Measurements from ENCODE around the gene JPH4. TPM values are rescaled to one million over a fixed set of nuclear protein-coding genes. Genes with fewer than 3 reads are reported as not detected.

JPH4 gene
- total and polyA plus RNA-seq, 12 donors = 0.06 to 0.38 (median 0.15) TPM; not detected in 1

GRCh38 chr14:23603103-23603502, 24.5 kb upstream of the JPH4 start:
- Histone ChIP-seq H3K4me1 (peaks cover 0 to 25% (median 0%) of the 10 kb centered on the region in 9 donors), H3K27me3 (no peaks in the 10 kb centered on the region), H3K9me3 (peaks cover 0 to 7% (median 0%) of the 10 kb centered on the region in 11 donors), H3K27ac (no peak overlapping the region), H3K4me3 (no peak overlapping the region), H3K36me3 (no peaks in the 10 kb centered on the region)
- TF ChIP-seq, protein P1, sequence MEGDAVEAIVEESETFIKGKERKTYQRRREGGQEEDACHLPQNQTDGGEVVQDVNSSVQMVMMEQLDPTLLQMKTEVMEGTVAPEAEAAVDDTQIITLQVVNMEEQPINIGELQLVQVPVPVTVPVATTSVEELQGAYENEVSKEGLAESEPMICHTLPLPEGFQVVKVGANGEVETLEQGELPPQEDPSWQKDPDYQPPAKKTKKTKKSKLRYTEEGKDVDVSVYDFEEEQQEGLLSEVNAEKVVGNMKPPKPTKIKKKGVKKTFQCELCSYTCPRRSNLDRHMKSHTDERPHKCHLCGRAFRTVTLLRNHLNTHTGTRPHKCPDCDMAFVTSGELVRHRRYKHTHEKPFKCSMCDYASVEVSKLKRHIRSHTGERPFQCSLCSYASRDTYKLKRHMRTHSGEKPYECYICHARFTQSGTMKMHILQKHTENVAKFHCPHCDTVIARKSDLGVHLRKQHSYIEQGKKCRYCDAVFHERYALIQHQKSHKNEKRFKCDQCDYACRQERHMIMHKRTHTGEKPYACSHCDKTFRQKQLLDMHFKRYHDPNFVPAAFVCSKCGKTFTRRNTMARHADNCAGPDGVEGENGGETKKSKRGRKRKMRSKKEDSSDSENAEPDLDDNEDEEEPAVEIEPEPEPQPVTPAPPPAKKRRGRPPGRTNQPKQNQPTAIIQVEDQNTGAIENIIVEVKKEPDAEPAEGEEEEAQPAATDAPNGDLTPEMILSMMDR (IDR thresholded peaks at IDR 0.05) = no peak
- DNase-seq = no peak
- WGBS, 2 donors = 81 to 87% methylated on average over 2 of the region's 2 CpGs
- intact Hi-C loops (cut with DNase I) = no loop called here
- ATAC-seq = peak in 1 of 8 donors; percentile 13

DNA sequence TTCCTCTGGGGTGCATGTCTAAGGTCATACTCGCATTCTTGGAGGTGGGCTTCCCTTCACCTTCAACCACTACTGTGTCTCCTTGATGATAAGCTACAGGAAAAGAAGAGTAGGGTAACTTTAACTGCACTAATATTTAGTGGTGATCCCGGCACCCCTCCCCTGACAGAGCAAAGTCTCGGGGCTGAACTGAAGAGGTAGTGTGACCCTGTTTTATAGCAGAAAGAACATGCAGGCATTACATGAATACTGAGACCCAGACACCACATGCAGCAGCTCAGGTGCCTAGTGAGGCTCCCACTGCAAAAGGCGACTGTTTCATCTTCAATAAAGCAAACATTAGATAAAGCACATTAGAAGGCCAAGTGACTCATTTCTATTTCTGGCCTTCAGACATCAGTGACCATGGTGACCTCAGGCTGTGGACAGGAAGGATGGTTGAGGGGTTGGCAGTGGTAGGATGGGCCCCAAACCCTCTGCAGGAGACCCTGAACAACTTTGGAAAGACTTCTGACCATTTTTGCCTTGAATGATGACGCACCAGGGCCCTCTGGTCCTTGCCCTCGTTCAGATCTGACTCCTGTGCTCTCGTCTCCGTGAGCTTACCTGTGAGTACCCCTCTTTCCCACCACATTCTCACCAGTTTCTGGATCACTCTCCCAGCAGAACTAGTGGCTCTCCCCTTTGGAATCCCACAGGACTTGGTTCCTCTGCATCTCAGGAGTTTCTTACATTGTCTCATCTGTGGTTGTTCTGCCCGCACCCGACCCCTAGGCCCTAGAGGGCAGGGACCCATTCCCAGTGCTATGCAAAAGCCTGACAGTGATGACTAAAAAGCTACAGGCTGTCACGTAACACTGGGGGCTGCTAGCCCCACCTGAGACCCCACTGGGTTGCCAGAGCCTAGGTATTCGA, 23.8 kb upstream of the JPH4 start:
- ATAC-seq = peak; percentile 38 to 86 (median 72)
- Histone ChIP-seq H3K27me3 (no peaks in the 10 kb centered on the region), H3K27ac (no peak overlapping the region), H3K9me3 (peaks cover 0 to 7% (median 0%) of the 10 kb centered on the region in 11 donors), H3K36me3 (no peaks in the 10 kb centered on the region), H3K4me1 (peaks cover 0 to 25% (median 0%) of the 10 kb centered on the region in 9 donors), H3K4me3 (no peak overlapping the region)
- intact Hi-C loops (cut with DNase I) = no loop called here
- TF ChIP-seq, protein P1 (IDR thresholded peaks at IDR 0.05) = no peak
- 80 to 87% methylated on average over 12 of the region's 12 CpGs for WGBS, 2 donors
- DNase-seq = no peak

DNA sequence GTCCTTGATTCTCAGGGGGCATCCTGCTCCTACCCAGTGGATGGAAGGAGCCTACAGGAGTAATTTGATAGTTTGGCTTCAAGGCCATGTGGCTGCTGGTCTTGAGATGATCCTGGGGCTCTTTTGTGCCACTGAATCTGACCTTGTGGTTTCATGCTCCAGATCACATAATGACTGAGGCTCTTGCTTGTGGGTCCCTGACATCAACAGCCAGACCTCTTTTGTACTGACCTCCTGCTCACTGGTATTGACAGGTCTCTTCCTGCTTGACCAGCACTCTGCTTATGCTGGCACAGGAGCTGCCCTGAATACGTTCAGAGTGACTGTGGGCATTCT, 23.2 kb upstream of the JPH4 start:
- H3K36me3 ChIP-seq = no peaks in the 10 kb centered on the region
- no peak for DNase-seq
- H3K27ac ChIP-seq = no peak overlapping the region
- H3K4me3 ChIP-seq = no peak overlapping the region
- H3K4me1 ChIP-seq = peaks cover 0 to 25% (median 0%) of the 10 kb centered on the region in 9 donors
- WGBS, 2 donors = 38 to 64% methylated on average over 1 of the region's 1 CpG
- no peaks in the 10 kb centered on the region for H3K27me3 ChIP-seq
- TF ChIP-seq, protein P1 (IDR thresholded peaks at IDR 0.05) = no peak
- no peak for ATAC-seq
- peaks cover 0 to 7% (median 0%) of the 10 kb centered on the region in 11 donors for H3K9me3 ChIP-seq
- intact Hi-C loops (cut with DNase I) = no loop called here

DNA sequence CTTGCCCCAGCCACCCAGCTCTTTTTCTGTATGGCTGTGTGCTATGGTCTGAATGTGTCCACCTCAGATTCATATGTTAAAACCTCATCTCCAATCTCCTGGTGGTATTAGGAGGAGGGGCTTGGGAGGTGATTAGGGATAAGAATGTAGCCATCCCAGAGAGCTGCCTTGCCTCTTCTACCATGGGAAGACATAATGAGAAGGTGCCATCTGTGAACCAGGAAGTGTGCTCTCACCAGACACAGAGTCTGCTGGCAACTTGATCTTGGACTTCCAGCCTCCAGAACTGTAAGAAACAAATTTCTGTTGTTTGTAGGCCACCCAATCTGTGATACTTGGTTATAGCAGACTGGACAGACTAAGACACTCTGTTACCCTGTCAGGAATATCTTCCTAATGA, 22.8 kb upstream of the JPH4 start:
- H3K36me3 ChIP-seq = no peaks in the 10 kb centered on the region
- H3K9me3 ChIP-seq = peaks cover 0 to 7% (median 0%) of the 10 kb centered on the region in 11 donors
- no peaks in the 10 kb centered on the region for H3K27me3 ChIP-seq
- intact Hi-C loops (cut with DNase I) = no loop called here
- TF ChIP-seq, protein P1 (IDR thresholded peaks at IDR 0.05) = no peak
- DNase-seq (no peak), ATAC-seq (no peak)
- no peak overlapping the region for H3K27ac ChIP-seq
- peaks cover 0 to 25% (median 0%) of the 10 kb centered on the region in 9 donors for H3K4me1 ChIP-seq
- no peak overlapping the region for H3K4me3 ChIP-seq
